Panc1 (cell line): Measurements from ENCODE around the gene ARHGAP31. TPM values are rescaled to one million over a fixed set of nuclear protein-coding genes. Genes with fewer than 3 reads are reported as not detected.

ENCODE experiments used
- ATAC-seq: fragments of 200-7000 bp; cut with Tn5 transposase; 2 replicates; pipeline ENCODE4 v1.9.1; 2020; ENCODE audit warnings: mild to moderate bottlenecking, moderate library complexity
- BruUV-seq: library from RNA; stranded (reverse); fragments of 400-500 nt; replicated peaks from 2 replicates; lab custom pipeline; 2021; lab: Mats Ljungman, UMichigan
- CTCF ChIA-PET: fragments of 300-600 bp; sonication (Branson Sonifier 250); formaldehyde crosslinking; loops from one replicate; lab custom pipeline; 2022; ENCODE audit warnings: antibody characterized with exemption; lab: Charles Lee
- POLR2A ChIA-PET: fragments of 300-600 bp; sonication (Branson Sonifier 250); formaldehyde crosslinking; loops from one replicate; lab custom pipeline; 2022; ENCODE audit warnings: antibody characterized with exemption; lab: Charles Lee
- DNase-seq: peaks from one replicate; pipeline ENCODE4 v3.0.0-alpha.2; 2010; ENCODE audit warnings: low read depth, low spot score
- H3K27ac ChIP-seq: 2 replicates; pipeline ENCODE4 v1.5.1; 2011; ENCODE audit warnings: mild to moderate bottlenecking, low read length, inconsistent platforms
- H3K27me3 ChIP-seq: fragments of 200-500 bp; sonication (Bioruptor generic); 2 replicates; pipeline ENCODE4 v1.6.0; 2014; ENCODE audit warnings: low read length, inconsistent platforms; ENCODE audit not compliant: control insufficient read depth, insufficient read depth
- H3K36me3 ChIP-seq: fragments of 200-500 bp; sonication (Bioruptor generic); 2 replicates; pipeline ENCODE4 v1.5.1; 2014; ENCODE audit warnings: inconsistent platforms, mild to moderate bottlenecking, low read length, moderate library complexity; ENCODE audit not compliant: control insufficient read depth, insufficient read depth
- H3K4me1 ChIP-seq: 2 replicates; pipeline ENCODE4 v1.5.1; 2011; ENCODE audit warnings: inconsistent platforms, mild to moderate bottlenecking, low read length, moderate library complexity; ENCODE audit not compliant: control insufficient read depth, insufficient read depth
- H3K4me3 ChIP-seq, 2 experiments: 2 replicates each; pipeline ENCODE4 v1.5.1; 2011 to 2012; ENCODE audit warnings: low read depth in 2 of 2, low read length in 2 of 2, mild to moderate bottlenecking in 2 of 2, inconsistent platforms in 1 of 2, moderate library complexity in 1 of 2
- H3K9me3 ChIP-seq: fragments of 200-500 bp; sonication (Bioruptor generic); 2 replicates; pipeline ENCODE4 v1.5.1; 2014; ENCODE audit warnings: low read depth, mild to moderate bottlenecking, inconsistent platforms, low read length, moderate library complexity; ENCODE audit not compliant: control insufficient read depth, insufficient read depth
- CTCF ChIP-seq: fragments of 450-650 bp; IDR thresholded peaks from 2 replicates; pipeline ENCODE4 v1.5.1; 2017; ENCODE audit warnings: mild to moderate bottlenecking
- POLR2AphosphoS5 ChIP-seq: IDR thresholded peaks from 2 replicates; pipeline ENCODE4 v1.6.1; 2012; ENCODE audit warnings: mild to moderate bottlenecking, low read depth, low read length, moderate library complexity
- REST ChIP-seq, 2 experiments: IDR thresholded peaks; 2 replicates each; pipeline ENCODE4 v1.6.1; 2011 to 2012; ENCODE audit warnings: low read depth in 2 of 2, control low read depth in 1 of 2, low read length in 1 of 2, mild to moderate bottlenecking in 1 of 2, moderate library complexity in 1 of 2; ENCODE audit not compliant: insufficient read depth in 1 of 2
- SIN3A ChIP-seq: IDR thresholded peaks from 2 replicates; pipeline ENCODE4 v1.6.1; 2012; ENCODE audit warnings: low read depth, mild to moderate bottlenecking, low read length, moderate library complexity, borderline replicate concordance; ENCODE audit not compliant: insufficient read depth
- TCF7L2 ChIP-seq: IDR thresholded peaks from 2 replicates; pipeline ENCODE4 v1.6.1; 2011; ENCODE audit warnings: mild to moderate bottlenecking, low read depth, low read length, inconsistent platforms
- in situ Hi-C: cut with HindIII; loops from 2 replicates; pipeline ENCODE4 v1.10.0; 2016; ENCODE audit warnings: low sequenced_read_pairs, low pct_unique_long_range_greater_than_20kb
- intact Hi-C: fragments of 100-400 bp; cut with micrococcal nuclease; formaldehyde crosslinking; loops from one replicate; pipeline ENCODE4 v1.10.0; 2022; ENCODE audit not compliant: unreplicated experiment
- total RNA-seq: library from RNA; stranded (reverse); gene quantifications from one replicate; pipeline ENCODE4 v1.2.1, GENCODE V29; 2021; ENCODE audit not compliant: unreplicated experiment

ARHGAP31 gene
- total RNA-seq, 1 experiment from 2014 or later, result 7.6 TPM

- POLR2A ChIA-PET, result no interaction called here
- no peak for DNase-seq
Measured at GRCh38 chr3:119346076-119346496, 51.9 kb downstream of the ARHGAP31 start.

GRCh38 chr3:119347036-119347435, 52.9 kb downstream of the ARHGAP31 start:
- POLR2A ChIA-PET, result no interaction called here
- no peaks in the 10 kb centered on the region for H3K36me3 ChIP-seq
- ATAC-seq, result no peak
- no peaks in the 10 kb centered on the region for H3K9me3 ChIP-seq
- no TSS peak for BruUV-seq
- no peaks in the 10 kb centered on the region for H3K4me1 ChIP-seq
- DNase-seq, result no peak
- no peak overlapping the region for H3K27ac ChIP-seq
- TF ChIP-seq REST (IDR thresholded peaks at IDR 0.05; ENCODE audit: insufficient read depth in 1 of 2, low read depth in 2 of 2, low read length in 1 of 2) (no peak), TCF7L2 (no peak), POLR2AphosphoS5 (no peak), CTCF (no peak), SIN3A (no peak)
- no peak overlapping the region for H3K4me3 ChIP-seq
- intact Hi-C loops, result no loop called here
- H3K27me3 ChIP-seq, result no peaks in the 10 kb centered on the region
- CTCF ChIA-PET, result no interaction called here
- in situ Hi-C loops, result no loop called here

More at GRCh38 chr3:119346076-119346496, 51.9 kb downstream of the ARHGAP31 start:
- CTCF ChIA-PET, result no interaction called here
- no peak; the same call in 1 of the 2 replicates for ATAC-seq
- H3K9me3 ChIP-seq, result no peaks in the 10 kb centered on the region
- TF ChIP-seq POLR2AphosphoS5 (no peak), SIN3A (no peak), REST (IDR thresholded peaks at IDR 0.05; ENCODE audit: insufficient read depth in 1 of 2, low read depth in 2 of 2, low read length in 1 of 2) (no peak), CTCF (no peak), TCF7L2 (no peak)
- H3K4me3 ChIP-seq, result no peak overlapping the region
- intact Hi-C loops, result no loop called here
- no peak overlapping the region for H3K27ac ChIP-seq
- in situ Hi-C loops, result no loop called here
- BruUV-seq, result no TSS peak
- no peaks in the 10 kb centered on the region for H3K27me3 ChIP-seq
- H3K4me1 ChIP-seq, result no peaks in the 10 kb centered on the region
- no peaks in the 10 kb centered on the region for H3K36me3 ChIP-seq
